Retina (tissue), 1 donor: ENCODE results near the gene POLR1A.

Experiments
- DNase-seq: peaks from one replicate; pipeline ENCODE4 v3.0.0-alpha.2; 2016

POLR1A gene

GRCh38 chr2:86036669-86037138 lies 69.0 kb downstream of the POLR1A start:
- no peak for DNase-seq

- DNase-seq: peak; percentile 58
Measured at GRCh38 chr2:86035883-86036668, 69.6 kb downstream of the POLR1A start.

- DNase-seq: no peak
Measured at GRCh38 chr2:86035376-86035882, 70.3 kb downstream of the POLR1A start.

GRCh38 chr2:86033751-86034692 lies 71.7 kb downstream of the POLR1A start:
- no peak for DNase-seq

- DNase-seq: no peak
Measured at GRCh38 chr2:86032861-86033595, 72.7 kb downstream of the POLR1A start.

- no peak for DNase-seq
Measured at GRCh38 chr2:86031606-86032005, 74.1 kb downstream of the POLR1A start.

GRCh38 chr2:86031151-86031550 lies 74.5 kb downstream of the POLR1A start:
- no peak for DNase-seq

- no peak for DNase-seq
Measured at GRCh38 chr2:86029873-86030272, 75.8 kb downstream of the POLR1A start.

- no peak for DNase-seq
Measured at GRCh38 chr2:86028766-86029381, 76.8 kb downstream of the POLR1A start.

- no peak for DNase-seq
Measured at GRCh38 chr2:86027922-86028765, 77.5 kb downstream of the POLR1A start.

GRCh38 chr2:86027196-86027921 lies 78.3 kb downstream of the POLR1A start:
- no peak for DNase-seq

GRCh38 chr2:86026744-86027065 lies 79.0 kb downstream of the POLR1A start:
- no peak for DNase-seq

GRCh38 chr2:86025976-86026743 lies 79.5 kb downstream of the POLR1A start:
- no peak for DNase-seq

- DNase-seq: no peak
Measured at GRCh38 chr2:86025229-86025820, 80.4 kb downstream of the POLR1A start.

- DNase-seq: no peak
Measured at GRCh38 chr2:86023366-86023712, 82.3 kb downstream of the POLR1A start.

GRCh38 chr2:86022661-86023365 lies 82.9 kb downstream of the POLR1A start:
- no peak for DNase-seq

GRCh38 chr2:86021396-86022378 lies 84.0 kb downstream of the POLR1A start:
- no peak for DNase-seq

GRCh38 chr2:86020984-86021383 lies 84.7 kb downstream of the POLR1A start:
- DNase-seq: no peak
